Prostate gland (tissue), 2 donors: ENCODE results near the gene PDLIM3.

Source experiments
- CTCF ChIP-seq, 4 experiments: fragments of 200-600 bp in 2 of 4; fragments of 450-650 bp in 2 of 4; sonication (generic) in 2 of 4; IDR thresholded peaks; 1 replicate in 3 of 4; 2 replicates in 1 of 4; pipeline ENCODE4 v1.5.1; 2016 to 2019; ENCODE audit warnings: antibody characterized with exemption in 4 of 4, mild to moderate bottlenecking in 2 of 4, moderate library complexity in 2 of 4
- POLR2A ChIP-seq: fragments of 450-650 bp; IDR thresholded peaks from one replicate; pipeline ENCODE4 v1.6.1; 2016; ENCODE audit warnings: antibody characterized with exemption, mild to moderate bottlenecking
- POLR2AphosphoS5 ChIP-seq: sonication (generic); formaldehyde crosslinking; IDR thresholded peaks from one replicate; pipeline ENCODE4 v1.6.1; 2017; ENCODE audit warnings: antibody characterized with exemption

- TF ChIP-seq CTCF (IDR thresholded peaks at IDR 0.05) (no peak), POLR2A (no peak), POLR2AphosphoS5 (no peak)
These were observed 10.1 kb downstream of the PDLIM3 start for GRCh38 chr4:185524888-185525863.
